ENCODE data around the gene RFT1. TPM values are rescaled to one million over a fixed set of nuclear protein-coding genes. Genes with fewer than 3 reads are reported as not detected.

RFT1 gene
- polyA plus RNA-seq, 3 donors = 8.2 to 34.9 (median 25.6) TPM

DNA sequence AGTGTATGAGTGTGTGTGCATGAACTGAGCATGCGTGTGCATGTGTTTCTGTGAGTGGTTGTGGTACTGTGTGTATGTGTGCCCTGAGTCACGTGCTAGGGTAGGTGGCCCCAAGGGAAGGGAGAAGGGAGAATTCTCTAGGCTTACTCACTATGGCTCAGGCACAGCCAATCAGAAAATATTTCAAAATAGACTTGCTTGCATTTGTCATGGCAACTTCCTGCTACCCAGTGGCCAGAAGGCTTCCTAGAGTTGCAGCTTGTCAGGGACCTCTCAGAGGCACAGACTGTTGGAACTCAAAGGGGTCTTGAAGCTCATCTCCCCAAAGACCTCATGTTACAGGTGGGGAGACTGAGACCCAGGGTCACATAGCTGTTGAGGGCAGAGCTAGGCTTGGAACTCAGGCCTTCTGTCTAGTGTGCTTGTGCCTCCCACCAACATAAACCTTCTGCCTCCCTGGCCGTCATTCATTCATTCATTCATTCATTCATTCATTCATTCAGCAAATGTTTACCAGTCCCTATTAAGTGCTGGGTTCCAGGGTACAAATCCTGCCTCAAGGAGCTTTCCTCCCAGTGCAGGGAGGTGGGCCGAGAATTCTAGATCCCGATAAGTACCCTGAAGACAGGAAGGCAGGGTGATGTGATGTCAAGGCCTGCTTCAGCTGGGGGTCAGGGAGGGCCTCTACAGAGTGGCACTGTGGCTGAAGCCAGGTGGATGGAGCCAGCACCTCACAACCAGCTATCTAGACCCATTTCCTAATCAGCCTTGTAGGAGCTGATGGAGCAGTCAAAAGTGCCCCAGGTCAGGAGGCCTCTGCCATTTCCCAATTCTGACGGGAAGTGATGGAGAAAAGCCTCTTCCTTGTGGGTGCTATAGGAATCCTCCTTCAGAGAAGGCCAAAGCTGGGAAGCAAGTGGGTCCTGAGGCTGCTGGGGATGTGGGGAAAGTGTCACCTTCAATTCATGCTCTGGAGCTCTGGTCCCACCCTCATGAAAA is 10.9 kb upstream of the RFT1 start:
- peaks cover 8% of the 10 kb centered on the region for H3K79me2 ChIP-seq (ENCODE audit: insufficient read depth, low read length)
- no peaks in the 10 kb centered on the region for H3K27me3 Mint-ChIP-seq (ENCODE audit: low read depth in 3 of 3)
- H3K9me3 ChIP-seq (replicated peaks in 1 of 2; ENCODE audit: control insufficient read depth in 1 of 2, insufficient read depth in 1 of 2, low read length in 2 of 2) = no peaks in the 10 kb centered on the region
- H3K9me3 Mint-ChIP-seq = no peaks in the 10 kb centered on the region
- peaks cover 65% of the 10 kb centered on the region for H3K4me1 Mint-ChIP-seq
- peaks cover 0 to 2% of the 10 kb centered on the region in 2 donors for H3K36me3 Mint-ChIP-seq
- no peak overlapping the region for H2AFZ ChIP-seq (ENCODE audit: insufficient read depth, low read depth, low read length, poor library complexity, severe bottlenecking)
- peak overlapping the region; percentile 50 for H3K9ac ChIP-seq (ENCODE audit: insufficient read depth, low read length, poor library complexity, severe bottlenecking)
- intact Hi-C loops (cut with micrococcal nuclease) = loop anchor here in 1 of 2 donors (5.0 kb wide), 1 partner anchor 39 kb away; no protein-coding TSS in a partner anchor
- H4K20me1 ChIP-seq (ENCODE audit: insufficient read depth, low read length) = no peaks in the 10 kb centered on the region
- peak overlapping the region in 1 of 3 experiments; percentile 56 for H3K4me3 ChIP-seq (replicated peaks in 1 of 3; ENCODE audit: low read depth in 2 of 3, low read length in 3 of 3)
- H3K4me1 ChIP-seq (ENCODE audit: control insufficient read depth in 1 of 2, insufficient read depth in 2 of 2, low read length in 2 of 2) = peaks cover 57 to 60% of the 10 kb centered on the region in 2 donors
- peak overlapping the region; percentile 87 to 99 (median 95) for H3K27ac Mint-ChIP-seq
- 40% methylated on average over 1 of the region's 6 CpGs for WGBS (ENCODE audit: insufficient coverage)
- DNase-seq = peak; percentile 86 to 98 (median 95)
- no peaks in the 10 kb centered on the region for H3K27me3 ChIP-seq (ENCODE audit: control insufficient read depth in 2 of 2, insufficient read depth in 2 of 2, low read length in 2 of 2)
- H3K36me3 ChIP-seq (replicated peaks in 1 of 2; ENCODE audit: control insufficient read depth in 1 of 2, insufficient read depth in 2 of 2, low read length in 2 of 2) = no peaks in the 10 kb centered on the region
- H3K4me2 ChIP-seq (replicated peaks; ENCODE audit: extremely low read depth, low read length, poor library complexity, severe bottlenecking) = peak overlapping the region; percentile 66
- TF ChIP-seq, protein P1, sequence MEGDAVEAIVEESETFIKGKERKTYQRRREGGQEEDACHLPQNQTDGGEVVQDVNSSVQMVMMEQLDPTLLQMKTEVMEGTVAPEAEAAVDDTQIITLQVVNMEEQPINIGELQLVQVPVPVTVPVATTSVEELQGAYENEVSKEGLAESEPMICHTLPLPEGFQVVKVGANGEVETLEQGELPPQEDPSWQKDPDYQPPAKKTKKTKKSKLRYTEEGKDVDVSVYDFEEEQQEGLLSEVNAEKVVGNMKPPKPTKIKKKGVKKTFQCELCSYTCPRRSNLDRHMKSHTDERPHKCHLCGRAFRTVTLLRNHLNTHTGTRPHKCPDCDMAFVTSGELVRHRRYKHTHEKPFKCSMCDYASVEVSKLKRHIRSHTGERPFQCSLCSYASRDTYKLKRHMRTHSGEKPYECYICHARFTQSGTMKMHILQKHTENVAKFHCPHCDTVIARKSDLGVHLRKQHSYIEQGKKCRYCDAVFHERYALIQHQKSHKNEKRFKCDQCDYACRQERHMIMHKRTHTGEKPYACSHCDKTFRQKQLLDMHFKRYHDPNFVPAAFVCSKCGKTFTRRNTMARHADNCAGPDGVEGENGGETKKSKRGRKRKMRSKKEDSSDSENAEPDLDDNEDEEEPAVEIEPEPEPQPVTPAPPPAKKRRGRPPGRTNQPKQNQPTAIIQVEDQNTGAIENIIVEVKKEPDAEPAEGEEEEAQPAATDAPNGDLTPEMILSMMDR (IDR thresholded peaks at IDR 0.05) = no peak
- H3K27ac ChIP-seq (ENCODE audit: low read depth in 1 of 2, low read length in 2 of 2) = peak overlapping the region; percentile 78 to 91
- peak overlapping the region in 1 of 2 donors; percentile 59 for H3K4me3 Mint-ChIP-seq

Data from CD14-positive monocyte (primary cell).